Measurements from ENCODE around the gene GID4.

The GID4 gene

DNA sequence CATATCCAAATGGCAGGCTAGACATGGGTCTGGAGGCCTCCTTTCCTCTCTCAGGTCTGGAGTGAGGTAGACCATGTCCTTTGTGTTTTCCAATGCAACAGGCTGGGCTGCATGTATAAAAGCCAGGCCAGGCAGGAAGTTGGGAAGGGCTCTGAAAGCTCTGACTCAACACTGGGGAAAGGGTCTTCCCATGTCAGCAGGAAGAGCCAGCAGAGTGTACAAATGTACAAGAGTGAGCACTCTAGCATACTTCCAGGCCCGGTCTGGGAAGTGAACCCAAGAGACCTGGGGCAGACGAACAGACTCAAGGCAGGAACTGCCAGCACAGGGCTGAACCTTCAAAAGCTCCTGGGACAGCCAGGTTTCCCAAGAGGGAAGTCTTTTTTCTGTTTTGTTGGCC is 7.3 kb upstream of the GID4 start:
- Histone ChIP-seq H3K4me1 (ENCODE audit: control insufficient read depth, insufficient read depth, low read length) (no peaks in the 10 kb centered on the region; the same call in 1 of the 2 replicates), H3K27ac (ENCODE audit: low read depth, low read length) (no peak overlapping the region), H3K9ac (ENCODE audit: low read length) (no peak overlapping the region), H3K27me3 (ENCODE audit: control insufficient read depth, insufficient read depth, low read length) (no peaks in the 10 kb centered on the region), H3K9me3 (ENCODE audit: control insufficient read depth, insufficient read depth, low read depth, low read length) (no peaks in the 10 kb centered on the region), H3K4me3 (ENCODE audit: low read depth, low read length) (no peak overlapping the region), H3K36me3 (ENCODE audit: control insufficient read depth, insufficient read depth, low read length) (no peaks in the 10 kb centered on the region)

GRCh38 chr17:18033442-18034099 is 5.6 kb upstream of the GID4 start:
- Histone ChIP-seq H3K9me3 (ENCODE audit: control insufficient read depth, insufficient read depth, low read depth, low read length) (no peaks in the 10 kb centered on the region), H3K27me3 (ENCODE audit: control insufficient read depth, insufficient read depth, low read length) (no peaks in the 10 kb centered on the region), H3K4me3 (ENCODE audit: low read depth, low read length) (no peak overlapping the region), H3K4me1 (ENCODE audit: control insufficient read depth, insufficient read depth, low read length) (peaks cover 6% of the 10 kb centered on the region), H3K36me3 (ENCODE audit: control insufficient read depth, insufficient read depth, low read length) (no peaks in the 10 kb centered on the region), H3K27ac (ENCODE audit: low read depth, low read length) (no peak overlapping the region), H3K9ac (ENCODE audit: low read length) (no peak overlapping the region)

GRCh38 chr17:18035704-18036103 is 3.5 kb upstream of the GID4 start:
- Histone ChIP-seq H3K4me1 (ENCODE audit: control insufficient read depth, insufficient read depth, low read length) (peaks cover 12% of the 10 kb centered on the region), H3K9me3 (ENCODE audit: control insufficient read depth, insufficient read depth, low read depth, low read length) (no peaks in the 10 kb centered on the region), H3K27me3 (ENCODE audit: control insufficient read depth, insufficient read depth, low read length) (no peaks in the 10 kb centered on the region), H3K4me3 (ENCODE audit: low read depth, low read length) (no peak overlapping the region), H3K9ac (ENCODE audit: low read length) (no peak overlapping the region), H3K36me3 (ENCODE audit: control insufficient read depth, insufficient read depth, low read length) (no peaks in the 10 kb centered on the region), H3K27ac (ENCODE audit: low read depth, low read length) (no peak overlapping the region)

GRCh38 chr17:18037486-18037885 is 1.7 kb upstream of the GID4 start:
- Histone ChIP-seq H3K36me3 (ENCODE audit: control insufficient read depth, insufficient read depth, low read length) (no peaks in the 10 kb centered on the region), H3K9ac (ENCODE audit: low read length) (no peak overlapping the region), H3K27me3 (ENCODE audit: control insufficient read depth, insufficient read depth, low read length) (no peaks in the 10 kb centered on the region), H3K27ac (ENCODE audit: low read depth, low read length) (no peak overlapping the region), H3K4me3 (ENCODE audit: low read depth, low read length) (peak overlapping the region; percentile 92; the same call in 1 of the 2 replicates), H3K9me3 (ENCODE audit: control insufficient read depth, insufficient read depth, low read depth, low read length) (no peaks in the 10 kb centered on the region), H3K4me1 (ENCODE audit: control insufficient read depth, insufficient read depth, low read length) (peaks cover 17% of the 10 kb centered on the region)

DNA sequence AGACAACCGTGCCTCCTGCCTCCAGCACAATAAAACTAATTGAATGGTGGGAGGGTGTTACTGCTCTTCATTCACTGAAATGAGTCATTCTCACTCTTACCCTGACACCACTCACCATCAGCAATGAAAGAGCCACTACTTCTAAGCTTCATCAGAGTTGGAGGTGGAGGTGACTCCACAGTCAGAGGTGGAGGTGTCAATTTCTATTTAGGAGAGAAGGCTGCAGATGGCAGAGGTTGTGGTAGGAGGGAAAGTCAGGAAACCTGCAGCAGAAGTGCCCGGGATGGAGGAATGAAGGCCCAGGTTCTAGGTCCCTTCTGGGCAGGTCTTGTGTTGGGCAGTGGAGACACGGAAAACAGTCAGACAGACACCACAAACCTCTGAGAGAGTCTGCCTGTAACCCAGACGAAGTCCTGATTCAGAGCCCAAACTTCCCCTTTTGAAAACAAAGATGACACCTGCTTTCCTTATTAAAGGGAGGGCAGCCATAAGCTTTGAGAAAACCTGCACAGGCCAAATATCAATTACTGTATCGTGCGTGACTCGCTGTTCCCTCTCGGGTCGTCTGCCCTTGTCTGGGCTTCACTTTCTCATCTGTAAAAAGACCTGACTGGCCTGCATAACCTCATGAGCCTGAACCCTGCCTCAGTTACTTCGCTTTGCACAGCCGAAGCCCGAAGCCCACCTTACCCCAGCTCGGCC is 908 bp upstream of the GID4 start:
- Histone ChIP-seq H3K9me3 (ENCODE audit: control insufficient read depth, insufficient read depth, low read depth, low read length) (no peaks in the 10 kb centered on the region), H3K9ac (ENCODE audit: low read length) (peak overlapping the region; percentile 81), H3K27ac (ENCODE audit: low read depth, low read length) (no peak overlapping the region), H3K4me1 (ENCODE audit: control insufficient read depth, insufficient read depth, low read length) (peaks cover 17% of the 10 kb centered on the region), H3K27me3 (ENCODE audit: control insufficient read depth, insufficient read depth, low read length) (no peaks in the 10 kb centered on the region), H3K36me3 (ENCODE audit: control insufficient read depth, insufficient read depth, low read length) (no peaks in the 10 kb centered on the region), H3K4me3 (ENCODE audit: low read depth, low read length) (peak overlapping the region; percentile 92)

DNA sequence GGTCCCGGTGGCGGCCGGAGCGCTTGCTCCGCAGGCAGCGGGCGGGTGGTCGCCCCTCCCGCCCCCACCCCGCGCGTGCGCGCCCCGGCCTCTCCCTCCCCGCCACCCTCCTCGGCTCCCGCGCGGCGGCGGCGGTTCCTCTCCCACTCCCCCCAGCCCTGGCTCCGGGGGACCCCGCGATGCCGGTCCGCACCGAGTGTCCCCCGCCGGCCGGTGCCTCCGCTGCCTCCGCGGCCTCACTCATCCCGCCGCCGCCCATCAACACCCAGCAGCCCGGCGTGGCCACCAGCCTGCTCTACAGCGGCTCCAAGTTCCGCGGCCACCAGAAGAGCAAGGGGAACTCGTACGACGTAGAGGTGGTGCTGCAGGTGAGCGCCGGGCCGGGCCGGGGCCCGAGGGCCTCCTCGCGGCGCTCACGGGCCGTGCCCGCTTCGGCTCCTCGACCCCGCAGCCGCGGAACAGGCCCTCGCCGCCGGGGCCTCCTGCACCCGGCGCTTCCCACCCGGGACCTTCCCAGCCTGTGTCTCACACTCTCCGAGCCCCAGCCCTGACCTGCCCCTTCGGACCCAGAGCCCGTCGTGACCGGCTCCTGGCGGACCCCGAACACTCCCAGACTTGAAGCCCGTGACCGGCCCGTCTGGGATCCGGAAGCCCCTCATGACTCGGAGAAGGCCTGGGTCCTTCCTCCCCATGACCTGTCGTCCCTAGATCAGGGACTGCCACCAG is 490 bp downstream of the GID4 start:
- H3K36me3 ChIP-seq (ENCODE audit: control insufficient read depth, insufficient read depth, low read length) = peaks cover 3% of the 10 kb centered on the region; the same call in 1 of the 2 replicates
- H3K4me1 ChIP-seq (ENCODE audit: control insufficient read depth, insufficient read depth, low read length) = peaks cover 17% of the 10 kb centered on the region
- H3K9me3 ChIP-seq (ENCODE audit: control insufficient read depth, insufficient read depth, low read depth, low read length) = no peaks in the 10 kb centered on the region
- H3K4me3 ChIP-seq (ENCODE audit: low read depth, low read length) = peak overlapping the region; percentile 92
- H3K27me3 ChIP-seq (ENCODE audit: control insufficient read depth, insufficient read depth, low read length) = no peaks in the 10 kb centered on the region
- H3K9ac ChIP-seq (ENCODE audit: low read length) = peak overlapping the region; percentile 68
- H3K27ac ChIP-seq (ENCODE audit: low read depth, low read length) = no peak overlapping the region

DNA sequence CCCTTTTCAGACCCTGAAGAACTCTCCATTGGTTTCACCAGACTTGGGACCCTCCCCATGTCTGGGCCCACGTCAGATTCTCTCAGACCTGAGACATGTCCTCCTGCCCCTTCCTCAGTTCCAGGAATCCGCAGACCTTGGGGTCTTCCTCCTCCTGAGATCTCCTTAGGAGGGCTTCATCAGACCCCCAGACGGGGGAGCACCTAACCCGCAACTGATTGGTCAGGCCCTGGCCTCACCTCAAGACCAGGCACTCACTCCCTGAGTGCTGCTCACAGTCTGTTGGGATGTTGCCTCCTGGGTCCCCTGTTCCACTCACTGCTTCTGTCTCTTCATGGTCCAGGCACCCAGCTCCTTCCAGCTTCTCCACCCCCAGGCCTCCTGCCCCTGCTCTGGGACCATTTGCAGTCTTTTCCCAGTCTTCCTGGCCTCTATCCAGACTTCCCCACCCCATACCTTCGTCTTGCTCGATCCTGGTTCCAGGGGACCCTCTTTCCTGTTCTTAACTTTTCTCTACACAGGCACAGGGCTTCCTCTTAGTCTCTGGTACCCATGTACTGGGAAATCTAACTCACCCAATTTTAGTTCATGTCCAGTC is 1.2 kb downstream of the GID4 start:
- H3K9me3 ChIP-seq (ENCODE audit: control insufficient read depth, insufficient read depth, low read depth, low read length) = no peaks in the 10 kb centered on the region
- H3K4me3 ChIP-seq (ENCODE audit: low read depth, low read length) = peak overlapping the region; percentile 92
- H3K27me3 ChIP-seq (ENCODE audit: control insufficient read depth, insufficient read depth, low read length) = no peaks in the 10 kb centered on the region
- H3K27ac ChIP-seq (ENCODE audit: low read depth, low read length) = no peak overlapping the region
- H3K4me1 ChIP-seq (ENCODE audit: control insufficient read depth, insufficient read depth, low read length) = peaks cover 17% of the 10 kb centered on the region
- peaks cover 9% of the 10 kb centered on the region; the same call in 1 of the 2 replicates for H3K36me3 ChIP-seq (ENCODE audit: control insufficient read depth, insufficient read depth, low read length)
- peak overlapping the region; percentile 68 for H3K9ac ChIP-seq (ENCODE audit: low read length)

DNA sequence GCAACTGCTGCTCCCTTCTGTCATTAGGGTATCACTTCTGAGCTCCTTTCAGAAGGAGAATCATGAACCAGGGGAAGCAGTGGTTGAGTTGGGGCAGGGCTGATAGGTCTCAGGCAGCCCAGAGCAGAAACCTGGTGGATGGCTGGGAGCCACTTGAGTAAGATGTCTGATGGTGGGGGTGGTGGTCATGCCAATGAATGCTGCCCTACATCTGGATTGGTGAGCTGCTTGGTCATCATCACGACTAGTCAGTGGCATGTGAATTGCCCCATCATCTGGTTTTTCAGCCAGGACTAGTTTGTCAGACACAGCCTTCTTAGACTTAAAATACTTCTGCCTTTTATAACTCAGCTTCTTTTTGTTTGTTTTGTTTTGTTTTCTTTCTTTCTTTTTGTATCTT is 2.6 kb downstream of the GID4 start:
- Histone ChIP-seq H3K9ac (ENCODE audit: low read length) (no peak overlapping the region), H3K9me3 (ENCODE audit: control insufficient read depth, insufficient read depth, low read depth, low read length) (no peaks in the 10 kb centered on the region), H3K27me3 (ENCODE audit: control insufficient read depth, insufficient read depth, low read length) (no peaks in the 10 kb centered on the region), H3K4me3 (ENCODE audit: low read depth, low read length) (no peak overlapping the region), H3K27ac (ENCODE audit: low read depth, low read length) (no peak overlapping the region), H3K36me3 (ENCODE audit: control insufficient read depth, insufficient read depth, low read length) (peaks cover 16% of the 10 kb centered on the region), H3K4me1 (ENCODE audit: control insufficient read depth, insufficient read depth, low read length) (peaks cover 17% of the 10 kb centered on the region)

GRCh38 chr17:18042983-18043382 is 3.8 kb downstream of the GID4 start:
- peaks cover 15% of the 10 kb centered on the region for H3K4me1 ChIP-seq (ENCODE audit: control insufficient read depth, insufficient read depth, low read length)
- H3K9ac ChIP-seq (ENCODE audit: low read length) = no peak overlapping the region
- peaks cover 25% of the 10 kb centered on the region for H3K36me3 ChIP-seq (ENCODE audit: control insufficient read depth, insufficient read depth, low read length)
- no peaks in the 10 kb centered on the region for H3K9me3 ChIP-seq (ENCODE audit: control insufficient read depth, insufficient read depth, low read depth, low read length)
- H3K27ac ChIP-seq (ENCODE audit: low read depth, low read length) = no peak overlapping the region
- no peaks in the 10 kb centered on the region for H3K27me3 ChIP-seq (ENCODE audit: control insufficient read depth, insufficient read depth, low read length)
- H3K4me3 ChIP-seq (ENCODE audit: low read depth, low read length) = no peak overlapping the region

DNA sequence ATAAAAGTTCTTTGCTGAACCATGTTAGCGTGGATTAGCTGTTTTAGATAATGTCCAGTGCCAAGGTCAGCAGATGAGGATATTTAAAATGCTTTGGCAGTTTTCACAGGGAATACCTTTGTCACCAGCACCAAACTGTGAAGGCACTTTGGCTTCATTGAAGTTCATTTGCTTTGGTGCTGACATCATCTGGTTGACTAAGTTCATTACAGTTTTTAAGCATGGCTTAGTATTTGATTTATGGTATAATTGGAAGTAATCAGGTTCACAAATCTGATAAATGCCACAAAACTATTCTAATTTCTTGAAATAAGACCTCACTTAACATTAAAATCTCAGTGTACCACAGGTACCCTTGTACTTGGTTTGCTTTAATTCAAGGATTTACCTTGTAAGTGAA is 4.3 kb downstream of the GID4 start:
- Histone ChIP-seq H3K4me1 (ENCODE audit: control insufficient read depth, insufficient read depth, low read length) (peaks cover 12% of the 10 kb centered on the region; the same call in 1 of the 2 replicates), H3K9ac (ENCODE audit: low read length) (no peak overlapping the region), H3K9me3 (ENCODE audit: control insufficient read depth, insufficient read depth, low read depth, low read length) (no peaks in the 10 kb centered on the region), H3K27me3 (ENCODE audit: control insufficient read depth, insufficient read depth, low read length) (no peaks in the 10 kb centered on the region), H3K27ac (ENCODE audit: low read depth, low read length) (no peak overlapping the region), H3K4me3 (ENCODE audit: low read depth, low read length) (no peak overlapping the region), H3K36me3 (ENCODE audit: control insufficient read depth, insufficient read depth, low read length) (peaks cover 25% of the 10 kb centered on the region)
